ENCODE results near the gene C7. TPM values are rescaled to one million over a fixed set of nuclear protein-coding genes. Genes with fewer than 3 reads are reported as not detected.
"Not testable (repeated sequence)": the region's sequence is repeated elsewhere in the genome, so short reads cannot be mapped to it uniquely, and the experiment has no call there.

The C7 gene
- not detected for polyA plus RNA-seq

DNA sequence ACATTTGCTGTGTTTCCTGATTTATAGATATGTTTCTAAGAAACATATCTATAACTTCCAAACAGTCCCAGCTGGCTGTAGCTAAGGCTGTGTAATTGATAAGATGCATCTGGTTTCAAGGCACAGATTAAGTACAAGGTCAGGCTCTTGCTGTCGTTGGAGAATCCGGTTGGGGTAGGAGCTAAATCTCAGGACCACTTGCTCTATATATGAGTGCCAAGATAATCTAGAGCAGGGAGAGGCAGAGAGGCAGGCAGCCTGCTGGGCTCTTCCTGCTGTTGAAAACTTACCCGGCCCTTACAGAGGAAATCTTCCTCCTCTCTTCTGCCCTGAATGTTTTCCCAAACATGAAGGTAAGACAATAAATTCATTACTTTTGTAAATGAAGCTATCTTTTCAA lies at the start of gene C7:
Gene C7 (plus strand): TSS at position 234 of the 400 bp plus-strand sequence. CDS start 114 bp downstream, at position 348.
- Mint-ChIP-seq H3K36me3 (no peaks in the 10 kb centered on the region), H3K4me1 (peaks cover 0 to 2% (median 0%) of the 10 kb centered on the region in 3 donors), H3K4me3 (no peak within 1 kb of the TSS), H3K27ac (no peak within 1 kb of the TSS), H3K27me3 (peaks cover 8% of the 10 kb centered on the region), H3K9me3 (no peaks in the 10 kb centered on the region)

DNA sequence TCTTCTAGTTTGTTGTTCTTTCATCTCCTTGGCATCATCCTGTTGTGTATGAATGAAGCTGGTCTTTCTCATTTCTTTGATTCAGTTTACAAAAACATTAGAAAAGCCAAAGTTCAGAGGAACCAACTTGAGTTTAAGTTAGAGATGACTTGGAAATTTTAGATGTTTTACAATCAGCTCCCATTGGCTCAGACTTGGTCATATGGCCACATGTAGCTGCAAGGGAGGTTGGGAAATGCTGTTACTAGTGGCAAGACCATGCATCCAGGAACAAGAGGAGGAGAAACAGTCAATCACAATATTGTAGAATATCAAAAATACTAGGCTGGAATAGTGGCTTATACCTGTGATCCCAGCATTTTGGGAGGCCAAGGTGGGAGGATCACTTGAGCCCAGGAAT lies 48.6 kb upstream of the C7 start:
- Mint-ChIP-seq H3K27ac (no peak overlapping the region), H3K4me1 (no peaks in the 10 kb centered on the region), H3K27me3 (no peaks in the 10 kb centered on the region), H3K4me3 (no peak overlapping the region), H3K9me3 (peaks cover 3 to 9% (median 5%) of the 10 kb centered on the region in 3 donors), H3K36me3 (no peaks in the 10 kb centered on the region)

DNA sequence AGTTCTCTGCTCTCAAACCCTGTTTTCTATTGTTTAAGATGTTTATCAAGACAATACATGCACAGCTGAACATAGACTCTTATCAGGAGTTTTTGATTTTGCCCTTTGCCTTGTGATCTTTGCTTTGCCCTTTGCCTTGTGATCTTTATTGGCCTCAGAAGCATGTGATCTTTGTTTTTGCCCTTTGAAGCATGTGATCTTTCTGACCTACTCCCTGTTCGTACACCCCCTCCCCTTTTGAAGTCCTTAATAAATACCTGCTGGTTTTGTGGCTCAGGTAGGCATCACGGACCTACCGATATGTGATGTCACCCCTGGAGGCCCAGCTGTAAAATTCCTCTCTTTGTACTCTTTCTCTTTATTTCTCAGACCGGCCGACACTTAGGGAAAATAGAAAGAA lies 44.3 kb upstream of the C7 start:
- not testable (repeated sequence) for H3K4me3 Mint-ChIP-seq, H3K27me3 Mint-ChIP-seq, H3K9me3 Mint-ChIP-seq, H3K36me3 Mint-ChIP-seq, H3K27ac Mint-ChIP-seq, H3K4me1 Mint-ChIP-seq

DNA sequence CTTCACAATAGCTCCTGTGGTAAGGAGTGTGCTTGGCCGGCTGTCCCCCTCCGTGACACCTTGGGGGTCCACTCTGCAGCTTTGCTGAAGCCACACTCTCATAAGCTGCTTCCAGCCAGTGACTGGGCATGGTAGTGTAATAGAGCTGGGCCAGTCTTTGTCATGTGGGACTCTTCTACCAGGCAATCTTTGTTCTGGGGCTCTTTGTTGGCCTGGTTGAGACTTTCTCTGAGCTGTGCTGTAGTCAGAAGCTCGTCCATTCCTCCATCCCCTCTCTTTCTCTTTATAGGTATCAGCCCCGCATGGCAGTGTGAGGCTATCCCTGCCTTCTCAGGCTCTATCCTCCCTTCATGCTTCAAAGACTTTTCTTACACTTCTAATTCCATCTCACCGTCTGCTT lies 42.5 kb upstream of the C7 start:
- Mint-ChIP-seq H3K9me3 (peaks cover 0 to 9% (median 4%) of the 10 kb centered on the region in 3 donors), H3K27ac (no peak overlapping the region), H3K36me3 (peaks cover 4% of the 10 kb centered on the region), H3K4me1 (no peaks in the 10 kb centered on the region), H3K27me3 (peaks cover 6% of the 10 kb centered on the region), H3K4me3 (no peak overlapping the region)

DNA sequence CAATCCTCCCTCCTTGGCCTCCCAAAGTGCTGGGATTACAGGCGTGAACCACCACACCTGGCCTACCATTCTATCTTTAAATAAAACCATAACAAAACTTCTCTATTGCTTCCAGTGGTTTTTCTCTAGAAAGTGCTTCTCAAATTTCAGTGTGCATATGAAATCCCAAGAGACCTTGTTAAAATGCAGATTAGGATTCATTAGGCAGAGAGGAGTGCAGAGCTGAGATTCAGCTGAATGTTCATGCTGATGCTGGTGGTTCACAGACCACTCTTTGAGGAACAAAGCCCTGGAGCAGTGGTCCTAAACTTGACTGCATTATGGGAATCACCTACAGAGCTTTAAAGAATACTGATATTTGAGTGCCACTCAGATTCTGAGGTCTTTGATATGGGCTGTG lies 39.9 kb upstream of the C7 start:
- Mint-ChIP-seq H3K27ac (no peak overlapping the region), H3K4me1 (no peaks in the 10 kb centered on the region), H3K9me3 (peaks cover 0 to 6% (median 4%) of the 10 kb centered on the region in 3 donors), H3K36me3 (peaks cover 4% of the 10 kb centered on the region), H3K27me3 (peaks cover 7% of the 10 kb centered on the region), H3K4me3 (no peak overlapping the region)

DNA sequence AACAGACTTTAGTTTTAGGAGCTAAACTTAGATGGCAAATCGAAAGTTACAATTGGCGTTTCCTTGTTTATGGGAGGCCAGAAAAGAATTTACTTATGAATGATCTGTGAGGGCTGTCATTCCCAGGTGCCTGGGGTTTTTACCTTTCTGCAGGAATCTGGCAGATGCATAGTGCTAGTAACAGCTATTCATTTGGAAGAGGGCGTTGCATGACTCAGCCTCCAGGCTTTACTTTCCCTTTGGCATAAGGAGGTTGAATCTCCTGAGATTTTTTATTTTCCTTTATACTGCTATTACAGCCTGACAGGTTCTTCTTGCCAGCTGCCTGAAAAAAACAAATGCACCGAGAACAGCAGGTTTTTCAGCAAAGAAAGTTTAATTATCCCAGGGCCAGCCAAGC lies 38.1 kb upstream of the C7 start:
- Mint-ChIP-seq H3K4me3 (peak overlapping the region in 1 of 4 donors; percentile 19), H3K4me1 (no peaks in the 10 kb centered on the region)

DNA sequence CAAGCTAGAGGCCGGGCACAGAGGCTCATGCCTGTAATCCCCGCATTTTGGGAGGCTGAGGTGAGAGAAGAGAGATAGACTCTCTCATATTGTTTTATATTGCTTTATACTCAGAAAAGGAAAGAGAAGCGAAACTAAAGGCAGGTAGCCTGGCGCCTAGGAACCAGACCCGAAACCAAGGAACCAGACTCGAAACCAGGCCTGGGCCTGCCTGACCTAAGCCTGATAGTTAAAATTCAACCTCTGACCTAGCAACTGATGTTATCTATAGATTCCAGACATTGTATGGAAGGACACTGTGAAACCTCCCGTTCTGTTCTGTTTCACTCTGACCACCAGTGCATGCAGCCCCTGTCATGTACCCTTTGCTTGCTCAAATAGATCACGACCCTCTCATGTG lies 37.0 kb upstream of the C7 start:
- H3K36me3 Mint-ChIP-seq, H3K4me1 Mint-ChIP-seq, H3K4me3 Mint-ChIP-seq, H3K27me3 Mint-ChIP-seq, H3K9me3 Mint-ChIP-seq: not testable (repeated sequence)
- peak overlapping the region in 1 of 3 donors; percentile 10 for H3K27ac Mint-ChIP-seq

More for the DNA sequence above, 38.1 kb upstream of the C7 start:
- peaks cover 4% of the 10 kb centered on the region for H3K36me3 Mint-ChIP-seq
- H3K9me3 Mint-ChIP-seq, result no peaks in the 10 kb centered on the region
- no peak overlapping the region for H3K27ac Mint-ChIP-seq
- H3K27me3 Mint-ChIP-seq, result peaks cover 7% of the 10 kb centered on the region

DNA sequence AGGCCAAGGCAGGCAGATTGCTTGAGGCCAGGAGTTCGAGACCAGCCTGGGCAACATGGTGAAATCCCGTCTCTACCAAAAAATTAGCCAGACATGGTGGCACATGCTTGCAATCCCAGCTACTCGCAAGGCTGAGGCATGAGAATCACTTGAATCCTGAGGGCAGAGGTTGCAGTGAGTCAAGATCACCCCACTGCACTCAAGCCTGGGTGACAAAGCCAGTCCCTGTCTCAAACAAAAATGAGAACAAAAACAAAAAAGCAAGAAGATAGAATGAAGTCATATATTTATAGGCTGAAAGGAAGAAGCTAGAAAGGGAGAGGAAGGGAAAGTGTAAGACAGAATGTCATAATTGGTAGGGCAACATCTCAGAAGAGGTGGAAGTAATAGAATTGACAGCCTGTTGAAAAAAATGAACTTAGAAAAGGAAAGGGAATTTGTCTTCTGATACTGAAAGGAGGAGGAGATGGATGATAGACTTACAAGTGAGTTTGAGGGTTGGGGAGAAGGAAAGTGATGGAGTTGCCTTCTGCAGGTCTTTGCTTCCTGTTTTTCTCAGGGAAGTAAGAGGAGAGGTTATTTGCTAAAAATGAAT lies 35.9 kb upstream of the C7 start:
- H3K9me3 Mint-ChIP-seq, result peaks cover 3 to 10% (median 4%) of the 10 kb centered on the region in 3 donors
- no peak overlapping the region for H3K4me3 Mint-ChIP-seq
- H3K27ac Mint-ChIP-seq, result no peak overlapping the region
- no peaks in the 10 kb centered on the region for H3K4me1 Mint-ChIP-seq
- peaks cover 2% of the 10 kb centered on the region for H3K36me3 Mint-ChIP-seq
- peaks cover 4% of the 10 kb centered on the region for H3K27me3 Mint-ChIP-seq

DNA sequence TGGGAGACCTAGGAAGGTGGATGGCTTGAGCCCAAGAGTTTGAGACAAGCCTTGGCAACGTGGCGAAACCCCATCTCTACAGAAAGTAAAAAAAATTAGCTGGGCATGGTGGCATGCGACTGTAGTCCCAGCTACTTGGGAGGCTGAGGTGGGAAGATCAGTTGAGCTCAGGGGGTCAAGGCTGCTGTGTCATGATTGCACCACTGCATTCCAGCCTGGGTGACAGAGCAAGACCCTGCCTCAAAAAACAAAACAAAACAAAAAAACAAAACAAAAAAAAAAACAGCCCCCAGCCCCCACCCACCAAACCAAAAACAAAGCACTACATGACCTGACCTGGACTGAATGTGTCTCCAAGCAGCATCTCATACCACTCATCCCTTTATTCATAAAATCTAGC lies 33.3 kb upstream of the C7 start:
- no peak overlapping the region for H3K4me3 Mint-ChIP-seq
- no peak overlapping the region for H3K27ac Mint-ChIP-seq
- no peaks in the 10 kb centered on the region for H3K36me3 Mint-ChIP-seq
- peaks cover 0 to 2% (median 0%) of the 10 kb centered on the region in 3 donors for H3K4me1 Mint-ChIP-seq
- peaks cover 3 to 10% (median 4%) of the 10 kb centered on the region in 3 donors for H3K9me3 Mint-ChIP-seq
- peaks cover 1% of the 10 kb centered on the region for H3K27me3 Mint-ChIP-seq

DNA sequence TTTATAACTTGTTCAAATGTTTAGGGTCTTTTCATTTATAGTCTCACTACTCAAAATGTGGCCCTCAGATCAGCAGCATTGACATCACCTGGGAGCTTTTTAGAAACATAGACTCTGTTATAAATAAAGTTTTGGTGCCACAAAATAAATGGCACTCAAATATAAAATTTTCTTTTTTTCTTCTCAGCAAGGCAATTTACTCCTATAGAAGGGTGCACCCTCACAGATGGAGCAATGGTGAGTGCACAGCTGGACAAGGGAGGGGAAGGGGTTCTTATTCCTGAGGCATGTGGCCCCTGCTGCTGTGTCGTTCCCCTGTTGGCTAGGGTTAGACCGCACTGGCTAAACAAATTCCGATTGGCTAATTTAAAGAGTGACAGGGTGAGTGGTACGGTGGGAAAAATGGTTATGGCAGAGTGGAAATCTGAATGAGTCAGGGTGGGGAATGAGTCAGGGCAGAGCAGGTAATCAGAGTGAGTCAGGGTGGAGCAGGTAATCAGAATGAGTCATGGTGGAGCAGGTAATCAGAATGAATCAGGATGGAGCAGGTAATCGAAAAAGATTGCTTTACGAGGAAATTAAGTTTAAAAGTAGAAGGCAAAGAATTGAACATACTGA lies 31.8 kb upstream of the C7 start:
- no peaks in the 10 kb centered on the region for H3K36me3 Mint-ChIP-seq
- H3K4me1 Mint-ChIP-seq, result peaks cover 0 to 2% (median 0%) of the 10 kb centered on the region in 3 donors
- no peak overlapping the region for H3K27ac Mint-ChIP-seq
- no peak overlapping the region for H3K4me3 Mint-ChIP-seq
- H3K9me3 Mint-ChIP-seq, result peaks cover 3 to 10% (median 4%) of the 10 kb centered on the region in 3 donors
- peaks cover 5% of the 10 kb centered on the region for H3K27me3 Mint-ChIP-seq

DNA sequence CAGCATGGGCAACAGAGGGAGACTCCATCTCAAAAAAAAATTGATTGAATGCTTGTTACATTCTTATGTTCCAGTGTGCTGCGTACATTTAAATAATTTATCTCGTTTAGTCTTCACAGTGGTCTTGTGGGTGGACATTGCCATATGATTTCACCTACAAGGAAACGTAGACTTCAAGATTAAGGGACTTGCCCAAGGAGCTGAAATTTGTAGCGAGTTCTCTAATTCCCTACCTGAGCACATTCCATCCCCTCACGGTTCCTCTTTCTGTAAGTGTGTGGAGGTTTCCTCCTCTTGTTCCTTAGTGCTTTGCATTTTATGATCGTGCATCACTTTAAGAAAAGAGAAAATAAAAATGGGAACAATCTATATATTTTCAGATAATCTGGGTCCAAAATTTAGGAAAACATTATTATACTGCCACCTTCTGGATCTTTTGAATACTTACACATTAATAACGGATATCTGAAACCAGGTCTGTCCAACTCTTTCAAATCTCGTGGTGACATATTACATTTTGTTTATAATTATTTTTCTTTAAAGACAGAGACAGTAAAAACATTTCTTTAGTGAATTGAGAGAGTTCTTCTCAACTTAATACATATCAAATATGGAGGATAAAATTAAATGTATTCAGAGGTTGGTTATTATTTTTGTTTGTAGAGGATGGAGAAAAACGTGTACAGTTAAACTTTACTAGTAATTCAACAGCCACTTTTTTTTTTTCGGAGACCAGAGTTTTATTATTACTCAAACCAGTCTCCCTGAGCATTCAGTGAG lies 29.9 kb upstream of the C7 start:
- H3K4me3 Mint-ChIP-seq, result no peak overlapping the region
- H3K27me3 Mint-ChIP-seq, result peaks cover 5% of the 10 kb centered on the region
- H3K27ac Mint-ChIP-seq, result no peak overlapping the region
- H3K36me3 Mint-ChIP-seq, result no peaks in the 10 kb centered on the region
- peaks cover 3 to 10% (median 4%) of the 10 kb centered on the region in 3 donors for H3K9me3 Mint-ChIP-seq
- peaks cover 0 to 2% (median 0%) of the 10 kb centered on the region in 3 donors for H3K4me1 Mint-ChIP-seq

DNA sequence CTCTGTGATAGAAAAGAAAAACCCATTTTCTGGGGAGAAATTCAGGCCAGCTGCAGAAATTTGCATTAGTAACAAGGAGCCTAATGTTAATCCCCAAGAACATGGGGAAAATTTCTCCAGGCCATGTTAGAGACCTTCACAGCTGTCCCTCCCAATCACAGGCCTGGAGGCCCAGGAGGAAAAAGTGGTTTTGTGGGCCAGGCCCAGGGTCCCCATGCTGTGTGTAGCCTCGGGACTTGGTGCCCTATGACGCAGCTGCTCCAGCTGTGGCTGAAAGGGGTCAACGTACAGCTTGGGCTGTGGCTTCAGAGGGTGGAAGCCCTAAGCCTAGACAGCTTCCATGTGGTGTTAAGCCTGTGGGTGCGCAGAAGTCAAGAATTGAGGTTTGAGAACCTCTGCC lies 27.0 kb upstream of the C7 start:
- H3K4me3 Mint-ChIP-seq, result no peak overlapping the region
- H3K4me1 Mint-ChIP-seq, result peaks cover 0 to 2% (median 0%) of the 10 kb centered on the region in 3 donors
- H3K36me3 Mint-ChIP-seq, result no peaks in the 10 kb centered on the region
- peaks cover 3 to 5% (median 4%) of the 10 kb centered on the region in 3 donors for H3K9me3 Mint-ChIP-seq
- peaks cover 8% of the 10 kb centered on the region for H3K27me3 Mint-ChIP-seq
- H3K27ac Mint-ChIP-seq, result no peak overlapping the region

DNA sequence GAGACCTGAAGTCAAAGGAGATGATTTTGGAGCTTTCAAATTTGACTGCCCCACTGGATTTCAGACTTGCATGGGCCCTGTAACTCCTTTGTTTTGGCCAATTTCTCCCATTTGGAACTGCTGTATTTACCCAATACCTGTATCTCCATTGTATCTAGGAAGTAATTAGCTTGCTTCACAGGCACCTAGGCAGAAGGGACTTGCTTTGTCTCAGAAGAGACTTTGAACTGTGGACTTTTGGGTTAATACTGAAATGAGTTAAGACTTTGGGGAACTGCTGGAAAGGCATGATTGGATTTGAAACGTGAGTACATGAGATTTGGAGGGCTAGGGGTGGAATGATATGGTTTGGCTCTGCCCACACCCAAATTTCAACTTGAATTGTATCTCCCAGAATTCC lies 26.2 kb upstream of the C7 start:
- not testable (repeated sequence) for H3K9me3 Mint-ChIP-seq, H3K27me3 Mint-ChIP-seq, H3K36me3 Mint-ChIP-seq, H3K4me3 Mint-ChIP-seq, H3K27ac Mint-ChIP-seq, H3K4me1 Mint-ChIP-seq

DNA sequence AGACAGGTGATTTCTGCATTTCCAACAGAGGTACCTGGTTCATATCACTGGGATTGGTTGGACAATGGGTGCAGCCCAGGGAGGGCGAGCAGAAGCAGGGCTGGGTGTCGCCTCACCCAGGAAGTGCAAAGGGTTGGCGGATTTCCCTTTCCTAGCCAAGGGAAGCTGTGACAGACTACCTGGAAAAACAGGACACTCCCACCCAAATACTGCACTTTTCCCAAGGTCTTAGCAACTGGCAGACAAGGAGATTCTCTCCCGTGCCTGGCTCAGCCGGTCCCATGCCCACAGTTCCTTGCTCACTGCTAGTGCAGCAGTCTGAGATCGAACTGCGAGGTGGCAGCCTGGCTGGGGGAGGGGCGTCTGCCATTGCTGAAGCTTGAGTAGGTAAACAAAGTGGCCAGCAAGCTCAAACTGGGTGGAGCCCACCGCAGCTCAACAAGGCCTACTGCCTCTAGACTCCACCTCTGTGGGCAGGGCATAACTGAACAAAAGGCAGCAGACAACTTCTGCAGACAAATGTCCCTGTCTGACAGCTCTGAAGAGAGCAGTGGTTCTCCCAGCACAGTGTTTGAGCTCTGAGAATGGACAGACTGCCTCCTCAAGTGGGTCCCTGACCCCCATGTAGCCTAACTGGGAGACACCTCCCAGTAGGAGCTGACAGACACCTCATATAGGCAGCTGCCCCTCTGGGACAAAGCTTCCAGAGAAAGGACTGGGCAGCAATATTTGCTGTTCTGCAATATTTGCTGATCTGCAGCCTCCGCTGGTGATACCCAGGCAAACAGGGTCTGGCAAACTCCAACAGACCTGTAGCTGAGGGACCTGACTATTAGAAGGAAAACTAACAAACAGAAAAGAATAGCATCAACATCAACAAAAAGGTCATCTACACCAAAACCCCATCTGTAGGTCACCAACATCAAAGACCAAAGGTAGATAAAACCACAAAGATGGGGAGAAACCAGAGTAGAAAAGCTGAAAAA lies 13.6 kb upstream of the C7 start:
- H3K27me3 Mint-ChIP-seq, H3K4me1 Mint-ChIP-seq, H3K36me3 Mint-ChIP-seq, H3K4me3 Mint-ChIP-seq, H3K27ac Mint-ChIP-seq, H3K9me3 Mint-ChIP-seq: not testable (repeated sequence)
